ENCODE measurements around the gene OGN. TPM values are rescaled to one million over a fixed set of nuclear protein-coding genes. Genes with fewer than 3 reads are reported as not detected.

The OGN gene
- total RNA-seq, 1 experiment from 2014 or later, result not detected

- Histone ChIP-seq H3K27ac (ENCODE audit: insufficient read length, low read depth, low read length) (no peak overlapping the region), H2BK5ac (ENCODE audit: insufficient read length, low read length) (no peak overlapping the region), H3K23ac (ENCODE audit: insufficient read length, low read depth, low read length) (no peak overlapping the region), H4K91ac (ENCODE audit: insufficient read length, low read depth, low read length) (no peak overlapping the region), H3K23me2 (ENCODE audit: insufficient read length, low read depth, low read length, poor library complexity, severe bottlenecking) (no peaks in the 10 kb centered on the region), H2BK15ac (ENCODE audit: low read depth, low read length) (no peak overlapping the region), H4K8ac (replicated peaks; ENCODE audit: insufficient read length, low read depth, low read length) (no peak overlapping the region), H3K9me3 (ENCODE audit: control insufficient read depth, low read depth, low read length) (no peaks in the 10 kb centered on the region), H3K79me2 (ENCODE audit: insufficient read depth, low read length) (no peaks in the 10 kb centered on the region), H3K27me3 (ENCODE audit: insufficient read depth, low read length) (no peaks in the 10 kb centered on the region), H4K5ac (ENCODE audit: insufficient read length, low read depth, low read length) (no peak overlapping the region), H2BK12ac (ENCODE audit: insufficient read length, low read depth, low read length) (no peak overlapping the region), H3K79me1 (ENCODE audit: insufficient read depth, low read depth, low read length, poor library complexity, severe bottlenecking) (no peaks in the 10 kb centered on the region), H3K4ac (ENCODE audit: low read depth, low read length) (no peak overlapping the region), H2BK20ac (ENCODE audit: low read depth, low read length, poor library complexity, severe bottlenecking) (no peak overlapping the region), H3K4me1 (ENCODE audit: insufficient read depth, low read length) (no peaks in the 10 kb centered on the region), H3K56ac (ENCODE audit: insufficient read length, low read depth, low read length) (no peak overlapping the region), H2AK5ac (ENCODE audit: insufficient read length, low read length) (no peak overlapping the region), H2BK120ac (ENCODE audit: low read depth, low read length, poor library complexity, severe bottlenecking) (no peak overlapping the region), H3K18ac (ENCODE audit: insufficient read length, low read depth, low read length) (no peak overlapping the region), H3K4me2 (ENCODE audit: insufficient read depth, insufficient read length, low read length) (no peak overlapping the region), H3K9ac (ENCODE audit: extremely low read depth, insufficient read length, low read length) (no peak overlapping the region), H3T11ph (ENCODE audit: low read length) (no peak overlapping the region), H2AFZ (ENCODE audit: low read length) (no peak overlapping the region), H3K14ac (ENCODE audit: insufficient read depth, low read length) (no peak overlapping the region), H4K20me1 (ENCODE audit: control insufficient read depth, insufficient read depth, insufficient read length) (no peaks in the 10 kb centered on the region)
- WGBS (ENCODE audit: extremely low coverage, insufficient read length, low lambda C conversion rate), result no CpG with 5 or more reads among the region's 2 CpGs
- Mint-ChIP-seq H3K4me1 (no peaks in the 10 kb centered on the region), H3K27me3 (ENCODE audit: low read depth) (no peaks in the 10 kb centered on the region), H3K36me3 (ENCODE audit: insufficient read depth in 1 of 3, low read depth in 3 of 3) (peaks cover 19 to 29% (median 25%) of the 10 kb centered on the region in 3 experiments), H3K27ac (no peak overlapping the region), H3K9me3 (peaks cover 18 to 21% of the 10 kb centered on the region in 2 experiments), H3K4me3 (no peak overlapping the region)
- DNase-seq, result no peak
- no peak for TF ChIP-seq CTCF (conservative IDR thresholded peaks at IDR 0.05)
Measured at GRCh38 chr9:92359394-92359995, 44.9 kb downstream of the OGN start.

Measured in H9 (cell line).